ENCODE measurements around the gene CDH23. TPM values are rescaled to one million over a fixed set of nuclear protein-coding genes. Genes with fewer than 3 reads are reported as not detected.

Gene CDH23
- total RNA-seq, 1 experiment from 2014 or later, result 2.1 TPM

GRCh38 chr10:71577345-71577744 lies 180.6 kb downstream of the CDH23 start:
- Histone ChIP-seq H3K4me3 (ENCODE audit: low read length) (no peak overlapping the region), H3K79me2 (ENCODE audit: low read length) (no peaks in the 10 kb centered on the region), H3K27me3 (ENCODE audit: low read length) (no peaks in the 10 kb centered on the region), H3K27ac (ENCODE audit: low read length) (no peak overlapping the region), H3K36me3 (ENCODE audit: insufficient read depth, low read length) (no peaks in the 10 kb centered on the region), H3K4me2 (ENCODE audit: low read depth, low read length, poor library complexity, severe bottlenecking) (no peak overlapping the region), H3K9me3 (ENCODE audit: low read length) (no peaks in the 10 kb centered on the region), H3K4me1 (ENCODE audit: low read length) (no peaks in the 10 kb centered on the region), H4K20me1 (ENCODE audit: insufficient read depth, low read depth, low read length) (no peaks in the 10 kb centered on the region), H3K9me2 (replicated peaks; ENCODE audit: insufficient read depth, low read length) (no peaks in the 10 kb centered on the region), H2AFZ (ENCODE audit: low read length) (no peak overlapping the region), H3K9ac (ENCODE audit: low read length) (no peak overlapping the region)
- no peak for DNase-seq

GRCh38 chr10:71578069-71578468 lies 181.3 kb downstream of the CDH23 start:
- Histone ChIP-seq H3K4me1 (ENCODE audit: low read length) (peaks cover 4% of the 10 kb centered on the region; the same call in 1 of the 2 replicates), H3K79me2 (ENCODE audit: low read length) (no peaks in the 10 kb centered on the region), H3K27me3 (ENCODE audit: low read length) (no peaks in the 10 kb centered on the region), H4K20me1 (ENCODE audit: insufficient read depth, low read depth, low read length) (no peaks in the 10 kb centered on the region), H3K36me3 (ENCODE audit: insufficient read depth, low read length) (no peaks in the 10 kb centered on the region), H3K9me3 (ENCODE audit: low read length) (no peaks in the 10 kb centered on the region), H3K9me2 (replicated peaks; ENCODE audit: insufficient read depth, low read length) (no peaks in the 10 kb centered on the region), H3K9ac (ENCODE audit: low read length) (no peak overlapping the region), H3K4me2 (ENCODE audit: low read depth, low read length, poor library complexity, severe bottlenecking) (no peak overlapping the region), H2AFZ (ENCODE audit: low read length) (no peak overlapping the region), H3K4me3 (ENCODE audit: low read length) (no peak overlapping the region), H3K27ac (ENCODE audit: low read length) (no peak overlapping the region)
- no peak for DNase-seq

- no peak overlapping the region for H3K27ac ChIP-seq (ENCODE audit: low read length)
- no peaks in the 10 kb centered on the region for H3K9me2 ChIP-seq (replicated peaks; ENCODE audit: insufficient read depth, low read length)
- H3K27me3 ChIP-seq (ENCODE audit: low read length), result no peaks in the 10 kb centered on the region
- H2AFZ ChIP-seq (ENCODE audit: low read length), result no peak overlapping the region
- no peak for DNase-seq
- H3K4me3 ChIP-seq (ENCODE audit: low read length), result no peak overlapping the region
- H3K4me2 ChIP-seq (ENCODE audit: low read depth, low read length, poor library complexity, severe bottlenecking), result no peak overlapping the region
- H3K79me2 ChIP-seq (ENCODE audit: low read length), result no peaks in the 10 kb centered on the region
- H3K4me1 ChIP-seq (ENCODE audit: low read length), result peaks cover 4% of the 10 kb centered on the region; the same call in 1 of the 2 replicates
- no peaks in the 10 kb centered on the region for H3K9me3 ChIP-seq (ENCODE audit: low read length)
- no peak overlapping the region for H3K9ac ChIP-seq (ENCODE audit: low read length)
- H4K20me1 ChIP-seq (ENCODE audit: insufficient read depth, low read depth, low read length), result no peaks in the 10 kb centered on the region
- H3K36me3 ChIP-seq (ENCODE audit: insufficient read depth, low read length), result no peaks in the 10 kb centered on the region
Measured at GRCh38 chr10:71579668-71580067, 182.9 kb downstream of the CDH23 start.

- H3K4me2 ChIP-seq (ENCODE audit: low read depth, low read length, poor library complexity, severe bottlenecking), result no peak overlapping the region
- no peak for DNase-seq
- H3K79me2 ChIP-seq (ENCODE audit: low read length), result no peaks in the 10 kb centered on the region
- H3K4me1 ChIP-seq (ENCODE audit: low read length), result peaks cover 7% of the 10 kb centered on the region; the same call in 1 of the 2 replicates
- no peaks in the 10 kb centered on the region for H3K27me3 ChIP-seq (ENCODE audit: low read length)
- H3K9me2 ChIP-seq (replicated peaks; ENCODE audit: insufficient read depth, low read length), result no peaks in the 10 kb centered on the region
- no peak overlapping the region for H3K9ac ChIP-seq (ENCODE audit: low read length)
- no peak overlapping the region for H3K27ac ChIP-seq (ENCODE audit: low read length)
- no peak overlapping the region for H3K4me3 ChIP-seq (ENCODE audit: low read length)
- no peak overlapping the region for H2AFZ ChIP-seq (ENCODE audit: low read length)
- H3K36me3 ChIP-seq (ENCODE audit: insufficient read depth, low read length), result no peaks in the 10 kb centered on the region
- no peaks in the 10 kb centered on the region for H3K9me3 ChIP-seq (ENCODE audit: low read length)
- no peaks in the 10 kb centered on the region for H4K20me1 ChIP-seq (ENCODE audit: insufficient read depth, low read depth, low read length)
Measured at GRCh38 chr10:71580415-71580814, 183.7 kb downstream of the CDH23 start.

GRCh38 chr10:71580926-71581325 lies 184.2 kb downstream of the CDH23 start:
- Histone ChIP-seq H3K9me3 (ENCODE audit: low read length) (no peaks in the 10 kb centered on the region), H4K20me1 (ENCODE audit: insufficient read depth, low read depth, low read length) (no peaks in the 10 kb centered on the region), H3K27me3 (ENCODE audit: low read length) (no peaks in the 10 kb centered on the region), H3K4me1 (ENCODE audit: low read length) (peaks cover 8% of the 10 kb centered on the region; the same call in 1 of the 2 replicates), H3K9me2 (replicated peaks; ENCODE audit: insufficient read depth, low read length) (no peaks in the 10 kb centered on the region), H3K79me2 (ENCODE audit: low read length) (no peaks in the 10 kb centered on the region), H2AFZ (ENCODE audit: low read length) (no peak overlapping the region), H3K4me3 (ENCODE audit: low read length) (no peak overlapping the region), H3K4me2 (ENCODE audit: low read depth, low read length, poor library complexity, severe bottlenecking) (no peak overlapping the region), H3K9ac (ENCODE audit: low read length) (no peak overlapping the region), H3K36me3 (ENCODE audit: insufficient read depth, low read length) (no peaks in the 10 kb centered on the region), H3K27ac (ENCODE audit: low read length) (no peak overlapping the region)
- no peak for DNase-seq

- Histone ChIP-seq H3K4me3 (ENCODE audit: low read length) (no peak overlapping the region), H3K4me2 (ENCODE audit: low read depth, low read length, poor library complexity, severe bottlenecking) (no peak overlapping the region), H4K20me1 (ENCODE audit: insufficient read depth, low read depth, low read length) (no peaks in the 10 kb centered on the region), H3K9me3 (ENCODE audit: low read length) (no peaks in the 10 kb centered on the region), H3K36me3 (ENCODE audit: insufficient read depth, low read length) (no peaks in the 10 kb centered on the region), H2AFZ (ENCODE audit: low read length) (no peak overlapping the region), H3K27me3 (ENCODE audit: low read length) (no peaks in the 10 kb centered on the region), H3K4me1 (ENCODE audit: low read length) (peaks cover 8% of the 10 kb centered on the region; the same call in 1 of the 2 replicates), H3K79me2 (ENCODE audit: low read length) (no peaks in the 10 kb centered on the region), H3K9ac (ENCODE audit: low read length) (no peak overlapping the region), H3K27ac (ENCODE audit: low read length) (no peak overlapping the region), H3K9me2 (replicated peaks; ENCODE audit: insufficient read depth, low read length) (no peaks in the 10 kb centered on the region)
- DNase-seq, result no peak
Measured at GRCh38 chr10:71581376-71581775, 184.7 kb downstream of the CDH23 start.

- Histone ChIP-seq H4K20me1 (ENCODE audit: insufficient read depth, low read depth, low read length) (no peaks in the 10 kb centered on the region), H3K27ac (ENCODE audit: low read length) (no peak overlapping the region), H2AFZ (ENCODE audit: low read length) (no peak overlapping the region), H3K79me2 (ENCODE audit: low read length) (no peaks in the 10 kb centered on the region), H3K9ac (ENCODE audit: low read length) (no peak overlapping the region), H3K9me2 (replicated peaks; ENCODE audit: insufficient read depth, low read length) (no peaks in the 10 kb centered on the region), H3K4me2 (ENCODE audit: low read depth, low read length, poor library complexity, severe bottlenecking) (no peak overlapping the region), H3K4me1 (ENCODE audit: low read length) (peaks cover 8% of the 10 kb centered on the region; the same call in 1 of the 2 replicates), H3K36me3 (ENCODE audit: insufficient read depth, low read length) (no peaks in the 10 kb centered on the region), H3K27me3 (ENCODE audit: low read length) (no peaks in the 10 kb centered on the region), H3K9me3 (ENCODE audit: low read length) (no peaks in the 10 kb centered on the region), H3K4me3 (ENCODE audit: low read length) (no peak overlapping the region)
- DNase-seq, result no peak
Measured at GRCh38 chr10:71582019-71582418, 185.3 kb downstream of the CDH23 start.

GRCh38 chr10:71582506-71583475 lies 186.1 kb downstream of the CDH23 start:
- Histone ChIP-seq H3K4me3 (ENCODE audit: low read length) (no peak overlapping the region), H4K20me1 (ENCODE audit: insufficient read depth, low read depth, low read length) (no peaks in the 10 kb centered on the region), H3K27ac (ENCODE audit: low read length) (no peak overlapping the region), H3K4me1 (ENCODE audit: low read length) (peaks cover 8% of the 10 kb centered on the region; the same call in 1 of the 2 replicates), H3K27me3 (ENCODE audit: low read length) (no peaks in the 10 kb centered on the region), H3K9ac (ENCODE audit: low read length) (no peak overlapping the region), H3K9me2 (replicated peaks; ENCODE audit: insufficient read depth, low read length) (no peaks in the 10 kb centered on the region), H3K4me2 (ENCODE audit: low read depth, low read length, poor library complexity, severe bottlenecking) (no peak overlapping the region), H3K36me3 (ENCODE audit: insufficient read depth, low read length) (no peaks in the 10 kb centered on the region), H3K9me3 (ENCODE audit: low read length) (no peaks in the 10 kb centered on the region), H2AFZ (ENCODE audit: low read length) (no peak overlapping the region), H3K79me2 (ENCODE audit: low read length) (no peaks in the 10 kb centered on the region)
- DNase-seq, result no peak

Measured in Karpas-422 (cell line).